ENCODE measurements around the gene C19orf38.

DNA sequence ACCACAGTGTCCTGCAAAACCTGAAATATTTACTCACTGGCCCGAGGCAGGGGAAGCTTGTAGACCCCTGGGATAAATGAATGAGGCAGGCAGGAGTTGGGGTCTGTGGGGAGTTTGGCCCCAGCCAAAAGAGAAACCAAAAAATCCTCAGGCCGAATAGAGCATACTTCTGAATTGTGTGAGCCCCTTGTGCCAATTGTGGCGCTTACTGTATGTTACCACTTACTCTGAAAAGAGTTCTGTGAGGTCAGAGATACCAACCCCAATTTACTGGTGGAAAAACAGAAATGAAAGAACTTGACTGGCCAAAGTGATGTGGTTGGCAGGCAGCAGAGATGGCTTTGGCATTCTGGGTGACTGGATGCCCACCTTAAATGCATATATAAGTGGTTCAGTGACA, 30.0 kb downstream of the C19orf38 start:
- TF ChIP-seq EZH2phosphoT487 (IDR thresholded peaks at IDR 0.05; ENCODE audit: insufficient read depth, low read depth) = no peak
- no peak for TF ChIP-seq EZH2 (IDR thresholded peaks at IDR 0.05; ENCODE audit: insufficient read depth, poor library complexity, severe bottlenecking)
